Measurements from ENCODE around the gene FNTB.

- TF ChIP-seq TCF12 (IDR thresholded peaks at IDR 0.05; ENCODE audit: low read depth) (no peak), CEBPB (IDR thresholded peaks at IDR 0.05) (no peak), USF1 (IDR thresholded peaks at IDR 0.05) (no peak), EP300 (IDR thresholded peaks at IDR 0.05; ENCODE audit: borderline replicate concordance) (no peak), REST (IDR thresholded peaks at IDR 0.05; ENCODE audit: low read depth) (no peak), TEAD4 (IDR thresholded peaks at IDR 0.05) (no peak), EGR1 (IDR thresholded peaks at IDR 0.05) (no peak), RAD21 (IDR thresholded peaks at IDR 0.05; ENCODE audit: low read depth) (no peak), CREB1 (IDR thresholded peaks at IDR 0.05; ENCODE audit: low read depth) (no peak), MAX (IDR thresholded peaks at IDR 0.05) (no peak), ZBTB7A (IDR thresholded peaks at IDR 0.05; ENCODE audit: low read depth) (no peak)
These were observed 14.3 kb downstream of the FNTB start for GRCh38 chr14:65000898-65001591.
